Epithelial cell of proximal tubule (primary cell): ENCODE measurements around the gene ZNF485. TPM values are rescaled to one million over a fixed set of nuclear protein-coding genes. Genes with fewer than 3 reads are reported as not detected.

Experiments used
- DNase-seq: peaks from one replicate; pipeline ENCODE4 v3.0.0-alpha.2; 2011; ENCODE audit warnings: low read depth
- H3K4me3 ChIP-seq: 2 replicates; pipeline ENCODE4 v1.5.1; 2011; ENCODE audit warnings: low read depth, mild to moderate bottlenecking, low read length
- total RNA-seq: library from RNA; depleted of rRNA; stranded (reverse); fragments of >200 nt; gene quantifications from 2 replicates; pipeline ENCODE4 v1.2.3, GENCODE V29; 2015
- TF ChIP-seq, protein P1 (sequence below): conservative IDR thresholded peaks from 2 replicates; pipeline ENCODE4 v1.5.1; 2012; ENCODE audit warnings: low read depth, mild to moderate bottlenecking, low read length

ZNF485 gene
- total RNA-seq, 1 donor from 2014 or later: 5.0 TPM

DNA sequence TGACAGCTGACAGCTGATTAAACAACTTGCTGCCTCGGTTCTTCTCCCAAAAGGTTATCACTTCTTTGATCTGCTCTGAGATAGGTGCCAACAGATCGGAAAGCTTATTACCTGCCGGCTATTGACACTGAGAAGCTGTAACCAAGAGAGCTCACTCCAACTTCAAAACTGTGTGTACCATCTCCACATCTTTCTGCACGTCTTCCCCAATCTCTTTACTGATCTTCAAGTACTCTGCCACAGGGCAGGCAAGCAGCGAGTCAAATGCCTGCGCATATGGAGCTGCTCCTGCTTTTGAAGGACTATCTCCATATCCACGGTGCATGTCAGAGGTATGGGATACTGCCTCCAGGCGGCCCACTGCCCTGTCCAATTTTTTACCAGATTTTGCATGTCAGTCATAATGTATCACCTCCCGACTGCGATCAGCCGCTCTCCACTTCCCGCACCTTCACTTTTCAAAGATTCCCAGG is 352 bp upstream of the ZNF485 start:
- TF ChIP-seq, protein P1, sequence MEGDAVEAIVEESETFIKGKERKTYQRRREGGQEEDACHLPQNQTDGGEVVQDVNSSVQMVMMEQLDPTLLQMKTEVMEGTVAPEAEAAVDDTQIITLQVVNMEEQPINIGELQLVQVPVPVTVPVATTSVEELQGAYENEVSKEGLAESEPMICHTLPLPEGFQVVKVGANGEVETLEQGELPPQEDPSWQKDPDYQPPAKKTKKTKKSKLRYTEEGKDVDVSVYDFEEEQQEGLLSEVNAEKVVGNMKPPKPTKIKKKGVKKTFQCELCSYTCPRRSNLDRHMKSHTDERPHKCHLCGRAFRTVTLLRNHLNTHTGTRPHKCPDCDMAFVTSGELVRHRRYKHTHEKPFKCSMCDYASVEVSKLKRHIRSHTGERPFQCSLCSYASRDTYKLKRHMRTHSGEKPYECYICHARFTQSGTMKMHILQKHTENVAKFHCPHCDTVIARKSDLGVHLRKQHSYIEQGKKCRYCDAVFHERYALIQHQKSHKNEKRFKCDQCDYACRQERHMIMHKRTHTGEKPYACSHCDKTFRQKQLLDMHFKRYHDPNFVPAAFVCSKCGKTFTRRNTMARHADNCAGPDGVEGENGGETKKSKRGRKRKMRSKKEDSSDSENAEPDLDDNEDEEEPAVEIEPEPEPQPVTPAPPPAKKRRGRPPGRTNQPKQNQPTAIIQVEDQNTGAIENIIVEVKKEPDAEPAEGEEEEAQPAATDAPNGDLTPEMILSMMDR: no peak
- peak overlapping the region; percentile 69 for H3K4me3 ChIP-seq
- DNase-seq: no peak

DNA sequence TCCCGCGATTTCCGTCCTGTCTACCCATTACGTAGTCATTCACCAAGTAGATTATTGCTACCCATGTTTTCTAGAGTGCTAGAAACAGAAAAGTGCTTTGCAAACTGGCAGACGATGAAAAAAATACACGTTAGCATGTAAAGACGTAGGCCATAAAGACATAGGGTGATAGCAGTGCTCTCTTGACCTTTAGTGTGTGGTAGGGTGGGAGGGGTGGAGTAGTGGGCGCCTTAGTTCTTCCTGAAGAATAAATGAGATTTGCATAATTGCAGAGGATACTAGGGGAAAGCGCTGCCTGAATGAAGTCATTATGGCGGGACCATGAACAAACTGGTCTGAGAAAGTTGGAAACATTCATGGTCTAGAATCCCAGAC is 948 bp downstream of the ZNF485 start:
- no peak for DNase-seq
- TF ChIP-seq, protein P1: no peak
- peak overlapping the region; percentile 69 for H3K4me3 ChIP-seq

DNA sequence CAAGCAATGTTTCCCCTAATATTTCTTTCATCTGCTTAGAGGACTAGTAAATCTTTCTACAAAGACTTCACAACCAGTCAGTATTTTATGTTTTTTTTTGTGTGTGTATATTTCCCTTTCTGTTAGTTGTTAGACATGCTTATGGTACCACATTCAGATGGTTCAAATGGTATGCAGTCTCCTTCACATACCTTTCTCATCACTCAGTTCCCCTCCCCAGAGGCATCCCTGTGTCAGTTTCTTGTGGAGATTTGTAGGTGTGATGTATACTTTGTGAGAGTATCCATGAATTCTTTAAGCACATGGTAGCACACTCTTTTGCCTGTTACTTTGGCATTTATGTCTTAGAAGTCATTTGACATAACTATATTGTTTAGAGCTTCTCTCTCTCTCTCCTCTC is 4.4 kb downstream of the ZNF485 start:
- TF ChIP-seq, protein P1: no peak
- H3K4me3 ChIP-seq: no peak overlapping the region
- DNase-seq: no peak

DNA sequence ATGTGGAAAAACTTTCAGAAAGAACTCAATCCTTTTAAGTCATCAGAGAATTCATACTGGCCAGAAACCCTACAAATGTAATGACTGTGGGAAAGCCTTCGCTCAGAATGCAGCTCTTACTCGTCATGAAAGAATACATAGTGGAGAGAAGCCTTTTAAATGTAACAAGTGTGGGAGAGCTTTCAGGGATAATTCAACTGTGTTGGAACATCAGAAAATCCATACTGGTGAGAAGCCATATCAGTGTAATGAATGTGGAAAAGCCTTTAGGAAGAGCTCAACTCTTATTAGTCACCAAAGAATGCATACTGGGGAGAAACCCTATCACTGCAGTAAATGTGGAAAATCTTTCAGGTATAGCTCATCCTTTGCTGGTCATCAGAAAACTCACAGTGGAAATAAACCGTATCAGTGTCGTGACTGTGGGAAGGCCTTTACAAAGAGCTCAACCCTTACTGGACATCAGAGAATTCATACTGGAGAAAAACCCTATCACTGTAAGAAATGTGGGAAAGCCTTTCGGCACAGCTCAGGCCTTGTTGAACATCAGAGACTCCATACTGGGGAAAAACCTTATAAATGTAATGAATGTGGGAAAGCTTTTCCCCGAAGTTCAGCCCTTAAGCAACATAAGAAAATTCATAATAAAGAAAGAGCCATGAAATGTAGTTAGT is 10.6 kb downstream of the ZNF485 start:
- no peak for DNase-seq
- TF ChIP-seq, protein P1: no peak
- H3K4me3 ChIP-seq: no peak overlapping the region

DNA sequence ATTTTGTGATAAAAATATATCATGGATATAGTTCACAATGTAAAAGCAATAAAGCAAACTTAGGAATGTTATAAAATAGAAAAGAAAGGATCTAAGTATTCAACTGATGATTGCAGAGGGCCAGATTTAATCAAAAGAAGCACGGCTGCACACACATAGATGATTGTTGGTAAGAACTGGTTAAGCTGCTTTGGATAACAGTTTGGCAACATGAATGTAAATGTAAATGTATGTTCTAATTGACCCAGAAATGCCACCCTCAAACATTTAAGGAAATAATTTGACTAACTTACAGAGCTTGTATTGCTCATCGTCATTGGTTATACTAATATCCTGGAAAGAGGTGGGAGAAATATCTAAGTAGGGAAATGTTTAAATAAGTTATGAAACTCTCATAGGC is 13.1 kb downstream of the ZNF485 start:
- no peak for DNase-seq
- H3K4me3 ChIP-seq: no peak overlapping the region
- TF ChIP-seq, protein P1: no peak

DNA sequence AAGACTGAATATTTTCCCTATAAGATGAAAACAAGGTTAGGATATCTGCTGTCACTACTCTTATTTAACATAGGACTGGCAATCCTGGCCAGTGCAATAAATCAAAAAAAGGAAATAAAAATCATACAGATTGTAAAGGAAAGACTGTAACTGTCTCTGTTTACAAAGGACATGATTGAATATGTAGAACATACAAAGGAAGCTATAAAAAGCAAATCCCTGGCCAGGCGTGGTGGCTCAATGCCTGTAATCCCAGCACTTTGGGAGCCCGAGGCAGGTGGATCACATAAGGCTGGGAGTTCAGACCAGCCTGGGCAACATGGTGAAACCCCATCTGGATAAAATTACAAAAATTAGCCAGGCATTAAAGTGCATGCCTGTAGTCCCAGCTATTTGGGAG is 15.8 kb downstream of the ZNF485 start:
- TF ChIP-seq, protein P1: no peak
- DNase-seq: no peak
- no peak overlapping the region for H3K4me3 ChIP-seq

DNA sequence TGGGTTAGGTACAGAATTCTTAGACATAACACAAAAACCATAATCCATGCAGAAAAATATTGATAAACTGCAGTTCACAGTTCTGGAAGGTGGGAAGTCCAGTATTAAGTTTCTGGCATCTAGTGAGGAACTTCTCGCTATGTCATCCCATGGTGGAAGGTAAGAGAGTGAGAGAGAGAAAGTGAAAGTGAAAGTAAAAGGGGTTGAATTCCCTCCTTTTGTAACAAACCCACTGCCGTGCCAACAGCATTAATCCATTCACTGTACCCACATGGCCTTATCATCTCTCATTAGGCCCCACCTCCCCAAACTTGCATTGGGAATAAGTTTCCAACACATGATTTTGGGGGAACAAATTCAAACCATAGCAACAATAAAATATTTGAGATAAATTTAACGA is 17.1 kb downstream of the ZNF485 start:
- peak overlapping the region; percentile 7 for H3K4me3 ChIP-seq
- TF ChIP-seq, protein P1: no peak
- DNase-seq: no peak
